GM18909 (cell line): ENCODE measurements around the gene ABCD2.
"Not testable (repeated sequence)": the region's sequence is repeated elsewhere in the genome, so short reads cannot be mapped to it uniquely, and the experiment has no call there.

Experiments
- ATAC-seq: cut with Tn5 transposase; IDR thresholded peaks from one replicate; pipeline ENCODE4 v1.9.1; 2021; ENCODE audit warnings: mild to moderate bottlenecking; ENCODE audit not compliant: unreplicated experiment, poor library complexity

Gene ABCD2

GRCh38 chr12:39553476-39553875 is 66.1 kb downstream of the ABCD2 start:
- ATAC-seq, result no peak

DNA sequence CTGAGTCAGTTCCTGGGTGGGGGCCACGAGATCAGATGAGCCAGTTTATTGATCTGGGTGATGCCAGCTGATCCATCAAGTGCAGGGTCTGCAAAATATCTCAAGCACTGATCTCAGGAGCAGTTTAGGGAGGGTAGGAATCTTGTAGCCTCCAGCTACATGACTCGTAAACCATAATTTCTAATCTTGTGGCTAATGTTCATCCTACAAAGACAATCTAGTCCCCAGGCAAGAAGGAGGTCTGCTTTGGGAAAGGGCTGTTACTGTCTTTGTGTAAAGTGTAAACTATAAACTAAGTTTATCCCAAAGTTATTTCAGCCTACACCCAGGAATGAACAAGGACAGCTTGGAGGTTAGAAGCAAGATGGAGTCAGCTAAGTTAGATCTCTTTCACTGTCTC is 75.4 kb downstream of the ABCD2 start:
- ATAC-seq, result not testable (repeated sequence)

GRCh38 chr12:39541471-39541870 is 78.1 kb downstream of the ABCD2 start:
- ATAC-seq, result no peak

- ATAC-seq, result no peak
Observed at GRCh38 chr12:39538679-39539104, 80.9 kb downstream of the ABCD2 start.

- no peak for ATAC-seq
Observed at GRCh38 chr12:39533951-39534350, 85.7 kb downstream of the ABCD2 start.

GRCh38 chr12:39532448-39532847 is 87.2 kb downstream of the ABCD2 start:
- ATAC-seq, result no peak

DNA sequence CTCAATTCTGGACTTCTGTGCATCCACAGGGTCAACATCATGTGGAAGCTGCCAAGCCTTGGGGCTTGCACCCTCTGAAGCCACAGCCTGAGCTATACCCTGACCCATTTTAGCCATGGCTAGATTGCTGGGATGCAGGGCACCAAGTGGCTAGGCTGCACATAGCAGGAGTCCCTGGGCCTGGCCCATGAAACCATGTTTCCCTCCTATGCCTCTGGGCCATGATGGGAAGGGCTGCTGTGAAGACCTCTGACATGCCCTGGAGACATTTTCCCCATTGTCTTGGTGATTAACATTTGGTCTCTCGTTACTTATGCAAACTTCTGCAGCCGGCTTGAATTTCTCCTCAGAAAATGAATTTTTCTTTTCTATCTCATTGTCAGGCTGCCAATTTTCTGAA is 92.6 kb downstream of the ABCD2 start:
- no peak for ATAC-seq

GRCh38 chr12:39522167-39522566 is 97.4 kb downstream of the ABCD2 start:
- not testable (repeated sequence) for ATAC-seq

GRCh38 chr12:39510001-39510400 is 109.6 kb downstream of the ABCD2 start:
- ATAC-seq, result no peak

GRCh38 chr12:39505554-39505953 is 114.0 kb downstream of the ABCD2 start:
- ATAC-seq, result no peak

DNA sequence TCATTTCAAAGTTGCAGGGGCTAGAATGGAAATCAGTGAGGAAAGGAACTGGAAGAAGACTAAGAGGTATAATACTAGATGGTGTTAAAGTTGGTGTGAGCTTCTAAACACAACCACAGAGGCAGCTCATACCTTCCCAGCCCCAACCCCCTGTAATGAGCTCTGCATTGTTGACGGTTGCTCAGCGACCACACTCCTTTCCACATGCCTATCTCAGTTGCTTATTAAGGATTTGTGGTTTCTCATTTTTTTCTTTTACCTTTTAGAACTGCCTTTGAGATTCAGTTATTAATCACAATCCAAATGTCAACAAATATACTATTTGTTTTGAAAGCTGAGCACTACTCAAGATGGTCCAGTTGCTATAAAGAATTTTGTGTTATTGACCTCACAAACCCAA is 114.6 kb downstream of the ABCD2 start:
- ATAC-seq, result no peak

DNA sequence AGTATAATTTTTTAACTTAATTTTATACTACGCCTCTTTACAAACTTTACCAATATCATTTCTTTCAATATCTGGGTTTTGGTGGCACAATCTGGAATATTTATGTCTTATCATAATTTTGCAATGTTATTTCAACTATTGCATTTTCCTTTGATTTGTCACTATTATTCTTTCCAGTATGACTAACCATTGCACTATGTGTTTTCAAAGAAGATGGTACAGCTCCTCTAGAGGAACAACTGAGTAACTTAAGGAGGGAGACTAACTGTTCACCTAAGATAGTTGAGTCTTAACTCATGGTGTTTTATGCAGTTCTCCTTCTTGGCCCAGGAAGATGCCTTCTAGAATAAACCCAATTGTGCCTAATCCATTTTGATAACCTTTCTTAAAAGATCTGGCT is 116.2 kb downstream of the ABCD2 start:
- ATAC-seq, result no peak

DNA sequence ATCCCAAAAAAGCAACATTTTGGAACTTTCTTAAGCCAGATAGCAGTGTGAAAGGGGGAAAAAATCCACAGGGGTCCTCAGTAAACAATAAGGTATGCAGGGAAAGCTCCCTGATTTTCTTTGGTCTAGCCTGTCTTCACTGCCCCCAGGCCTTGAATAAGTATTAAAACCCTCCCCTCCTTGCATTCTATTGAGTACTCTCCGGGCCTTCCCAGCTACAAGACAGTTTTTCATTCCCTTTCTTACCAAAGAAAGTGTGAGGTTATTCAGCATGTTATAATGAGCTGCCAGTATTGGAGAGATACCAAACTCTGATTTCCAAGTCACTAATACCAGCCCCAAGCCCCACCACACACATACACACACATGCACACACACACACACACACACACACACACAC is 116.9 kb downstream of the ABCD2 start:
- ATAC-seq, result no peak
